Duodenal mucosa (tissue), 2 donors: ENCODE measurements around the gene SRSF7.
"Not testable (repeated sequence)": the region's sequence is repeated elsewhere in the genome, so short reads cannot be mapped to it uniquely, and the experiment has no call there.

Source experiments
- H3K27ac ChIP-seq: one replicate; pipeline ENCODE4 v1.7.0; 2013; ENCODE audit warnings: low read depth, low read length
- H3K27me3 ChIP-seq, 2 donors: one replicate each; pipeline ENCODE4 v1.7.0; 2013; ENCODE audit warnings: low read length in 2 of 2, control low read depth in 1 of 2; ENCODE audit not compliant: insufficient read depth in 2 of 2, control insufficient read depth in 1 of 2
- H3K36me3 ChIP-seq, 2 donors: one replicate each; pipeline ENCODE4 v1.7.0; 2013; ENCODE audit warnings: low read length in 2 of 2, control low read depth in 1 of 2; ENCODE audit not compliant: insufficient read depth in 2 of 2, control insufficient read depth in 1 of 2
- H3K4me1 ChIP-seq, 2 donors: one replicate each; pipeline ENCODE4 v1.7.0; 2013; ENCODE audit warnings: low read length in 2 of 2, control low read depth in 1 of 2; ENCODE audit not compliant: insufficient read depth in 2 of 2, control insufficient read depth in 1 of 2
- H3K4me3 ChIP-seq, 2 donors: one replicate each; pipeline ENCODE4 v1.7.0; 2013; ENCODE audit warnings: low read length in 2 of 2, low read depth in 1 of 2
- H3K9ac ChIP-seq, 2 donors: one replicate each; pipeline ENCODE4 v1.7.0; 2013; ENCODE audit warnings: low read length in 2 of 2, low read depth in 1 of 2
- H3K9me3 ChIP-seq, 2 donors: one replicate each; pipeline ENCODE4 v1.7.0; 2013; ENCODE audit warnings: low read length in 2 of 2, control low read depth in 1 of 2; ENCODE audit not compliant: control insufficient read depth in 1 of 2

The SRSF7 gene

DNA sequence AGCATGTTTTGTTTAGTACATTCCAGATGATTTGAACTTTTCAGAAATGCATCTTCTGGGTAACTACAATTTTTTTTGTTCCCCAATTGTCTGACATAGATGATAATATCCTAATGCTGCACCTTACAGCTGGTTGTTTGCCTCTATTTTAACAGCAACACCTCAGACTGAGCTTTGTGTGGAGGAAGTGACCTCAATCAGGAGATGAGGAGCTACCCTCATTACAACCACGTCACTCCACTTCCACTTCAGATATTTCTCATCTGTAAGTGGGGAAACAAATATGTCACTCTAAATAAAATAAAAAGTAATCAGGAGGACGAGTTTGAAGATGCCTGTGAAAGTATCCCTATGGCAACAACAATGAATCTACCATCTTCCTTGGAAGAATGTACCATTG, 12.1 kb upstream of the SRSF7 start:
- Histone ChIP-seq H3K36me3 (no peaks in the 10 kb centered on the region), H3K27me3 (no peaks in the 10 kb centered on the region), H3K27ac (no peak overlapping the region), H3K9ac (no peak overlapping the region), H3K4me1 (no peaks in the 10 kb centered on the region), H3K9me3 (no peaks in the 10 kb centered on the region), H3K4me3 (no peak overlapping the region)

DNA sequence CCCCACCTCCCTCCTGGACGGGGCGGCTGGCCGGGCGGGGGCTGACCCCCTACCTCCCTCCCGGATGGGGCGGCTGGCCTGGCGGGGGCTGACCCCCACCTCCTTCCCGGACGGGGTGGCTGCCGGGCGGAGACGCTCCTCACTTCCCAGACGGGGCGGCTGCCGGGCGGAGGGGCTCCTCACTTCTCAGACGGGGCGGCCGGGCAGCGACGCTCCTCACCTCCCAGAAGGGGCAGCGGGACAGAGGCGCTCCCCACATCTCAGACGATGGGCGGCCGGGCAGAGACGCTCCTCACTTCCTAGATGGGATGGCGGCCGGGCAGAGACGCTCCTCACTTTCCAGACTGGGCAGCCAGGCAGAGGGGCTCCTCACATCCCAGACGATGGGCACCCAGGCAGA, 4.7 kb upstream of the SRSF7 start:
- H3K9me3 ChIP-seq, H3K9ac ChIP-seq, H3K36me3 ChIP-seq, H3K27me3 ChIP-seq, H3K4me3 ChIP-seq, H3K27ac ChIP-seq: not testable (repeated sequence)
- peaks cover 7 to 12% of the 10 kb centered on the region in 2 donors for H3K4me1 ChIP-seq

GRCh38 chr2:38754506-38754905, 3.3 kb upstream of the SRSF7 start:
- H3K27ac ChIP-seq: no peak overlapping the region
- H3K9ac ChIP-seq: peak overlapping the region in 1 of 2 donors; percentile 47
- H3K36me3 ChIP-seq: no peaks in the 10 kb centered on the region

DNA sequence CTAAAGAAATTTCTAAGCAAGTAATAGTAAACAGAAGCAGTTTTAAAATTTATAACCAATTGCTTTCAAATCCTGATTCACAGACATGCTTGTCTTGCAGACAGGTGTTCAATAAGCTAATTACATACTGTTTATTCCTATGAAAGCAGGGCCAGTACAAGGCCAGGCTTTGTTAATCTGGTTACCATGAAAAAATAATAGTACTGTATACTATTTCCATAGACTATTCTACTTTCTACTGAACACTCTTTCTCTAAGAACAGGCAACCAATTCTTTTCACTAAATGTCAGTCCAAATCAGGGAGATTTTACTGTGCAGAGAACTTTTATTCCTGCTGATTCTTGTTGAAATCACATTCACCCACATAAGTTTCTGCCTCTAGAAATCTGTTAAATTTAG, 2.9 kb upstream of the SRSF7 start:
- peaks cover 0 to 2% of the 10 kb centered on the region in 2 donors for H3K9me3 ChIP-seq

More at GRCh38 chr2:38754506-38754905, 3.3 kb upstream of the SRSF7 start:
- no peaks in the 10 kb centered on the region for H3K27me3 ChIP-seq
- H3K4me3 ChIP-seq: peak overlapping the region; percentile 40 to 62
- H3K9me3 ChIP-seq: peaks cover 0 to 2% of the 10 kb centered on the region in 2 donors
- peaks cover 9 to 12% of the 10 kb centered on the region in 2 donors for H3K4me1 ChIP-seq

GRCh38 chr2:38751596-38752410, 642 bp upstream of the SRSF7 start:
- H3K4me1 ChIP-seq: peaks cover 30 to 35% of the 10 kb centered on the region in 2 donors
- no peaks in the 10 kb centered on the region for H3K27me3 ChIP-seq
- H3K9me3 ChIP-seq: peaks cover 0 to 2% of the 10 kb centered on the region in 2 donors
- peak overlapping the region; percentile 96 to 100 for H3K4me3 ChIP-seq
- H3K27ac ChIP-seq: peak overlapping the region; percentile 98
- peaks cover 23% of the 10 kb centered on the region in 2 donors for H3K36me3 ChIP-seq
- H3K9ac ChIP-seq: peak overlapping the region; percentile 95 to 100

More for the DNA sequence above, 2.9 kb upstream of the SRSF7 start:
- H3K9ac ChIP-seq: peak overlapping the region; percentile 47 to 48
- H3K4me1 ChIP-seq: peaks cover 11 to 14% of the 10 kb centered on the region in 2 donors
- peak overlapping the region; percentile 35 to 62 for H3K4me3 ChIP-seq
- no peaks in the 10 kb centered on the region for H3K27me3 ChIP-seq
- peaks cover under 1% of the 10 kb centered on the region in 2 donors for H3K36me3 ChIP-seq
- no peak overlapping the region for H3K27ac ChIP-seq

GRCh38 chr2:38750011-38750890, 910 bp downstream of the SRSF7 start:
- peaks cover 39 to 50% of the 10 kb centered on the region in 2 donors for H3K4me1 ChIP-seq
- no peaks in the 10 kb centered on the region for H3K27me3 ChIP-seq

GRCh38 chr2:38748943-38749804, 2.0 kb downstream of the SRSF7 start:
- peaks cover 46 to 49% of the 10 kb centered on the region in 2 donors for H3K36me3 ChIP-seq
- peak overlapping the region; percentile 96 to 100 for H3K4me3 ChIP-seq
- H3K9ac ChIP-seq: peak overlapping the region; percentile 95 to 100
- peaks cover 39 to 50% of the 10 kb centered on the region in 2 donors for H3K4me1 ChIP-seq
- H3K27me3 ChIP-seq: no peaks in the 10 kb centered on the region
- peaks cover 0 to 2% of the 10 kb centered on the region in 2 donors for H3K9me3 ChIP-seq
- H3K27ac ChIP-seq: no peak overlapping the region

More at GRCh38 chr2:38750011-38750890, 910 bp downstream of the SRSF7 start:
- Histone ChIP-seq H3K27ac (peak overlapping the region; percentile 98), H3K9ac (peak overlapping the region; percentile 95 to 100), H3K4me3 (peak overlapping the region; percentile 96 to 100), H3K36me3 (peaks cover 38 to 39% of the 10 kb centered on the region in 2 donors), H3K9me3 (peaks cover 0 to 2% of the 10 kb centered on the region in 2 donors)

DNA sequence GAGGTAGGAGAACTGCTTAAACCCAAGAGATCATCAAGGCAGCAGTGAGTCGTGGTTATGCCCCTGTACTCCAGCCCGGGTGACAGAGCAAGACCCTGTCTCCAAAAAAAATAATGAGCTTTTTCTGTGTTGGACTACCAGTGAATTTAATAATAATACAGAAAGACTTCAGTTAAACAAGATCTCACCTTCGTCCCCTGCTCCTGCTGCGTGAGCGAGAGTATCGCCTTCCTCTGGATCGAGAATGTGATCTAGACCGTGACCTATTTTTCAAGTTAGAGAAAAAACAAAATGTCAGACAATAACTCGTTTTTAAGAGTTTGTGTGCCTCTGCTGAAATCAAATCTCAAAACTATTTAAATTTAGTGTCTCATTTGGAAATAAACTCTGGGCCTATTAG, 2.8 kb downstream of the SRSF7 start:
- H3K4me3 ChIP-seq: peak overlapping the region; percentile 34 to 96
- H3K36me3 ChIP-seq: peaks cover 49 to 56% of the 10 kb centered on the region in 2 donors
- peaks cover 39 to 44% of the 10 kb centered on the region in 2 donors for H3K4me1 ChIP-seq
- H3K27ac ChIP-seq: no peak overlapping the region
- H3K27me3 ChIP-seq: no peaks in the 10 kb centered on the region
- H3K9ac ChIP-seq: peak overlapping the region in 1 of 2 donors; percentile 95
- peaks cover 0 to 2% of the 10 kb centered on the region in 2 donors for H3K9me3 ChIP-seq

- peak overlapping the region; percentile 31 to 34 for H3K4me3 ChIP-seq
- peaks cover 40 to 44% of the 10 kb centered on the region in 2 donors for H3K4me1 ChIP-seq
- no peaks in the 10 kb centered on the region for H3K27me3 ChIP-seq
- H3K9ac ChIP-seq: peak overlapping the region; percentile 43 to 95
- peaks cover 0 to 2% of the 10 kb centered on the region in 2 donors for H3K9me3 ChIP-seq
- peaks cover 49 to 56% of the 10 kb centered on the region in 2 donors for H3K36me3 ChIP-seq
- no peak overlapping the region for H3K27ac ChIP-seq
Measured at GRCh38 chr2:38747819-38748218, 3.3 kb downstream of the SRSF7 start.
